Thyroid gland (tissue), 4 donors: ENCODE results near the gene ZSCAN5C.

Experiments used
- CTCF ChIP-seq, 6 experiments: fragments of 200-600 bp in 3 of 6; fragments of 450-650 bp in 3 of 6; sonication (generic) in 3 of 6; IDR thresholded peaks; one replicate each; pipeline ENCODE4 v1.5.1; 2016 to 2019; ENCODE audit warnings: antibody characterized with exemption in 6 of 6, mild to moderate bottlenecking in 2 of 6, inconsistent platforms in 1 of 6, moderate library complexity in 1 of 6
- POLR2A ChIP-seq, 2 donors: fragments of 450-650 bp; IDR thresholded peaks; one replicate each; pipeline ENCODE4 v1.6.1; 2017; ENCODE audit warnings: antibody characterized with exemption in 2 of 2, mild to moderate bottlenecking in 2 of 2, moderate library complexity in 1 of 2

- no peak for TF ChIP-seq POLR2A (IDR thresholded peaks at IDR 0.05)
- no peak for TF ChIP-seq CTCF (IDR thresholded peaks at IDR 0.05)
Observed at GRCh38 chr19:56153507-56153906, 48.6 kb upstream of the ZSCAN5C start.
